HL-60 (cell line): ENCODE measurements around the gene NAPB.

Experiments used
- DNase-seq, 2 experiments: peaks; one replicate each; pipeline ENCODE4 v3.0.0-alpha.2; 2010 to 2020; ENCODE audit warnings: low read depth in 1 of 2, low spot score in 1 of 2
- H3K27ac ChIP-seq: fragments of 250-450 bp; sonication (Bioruptor Pico); replicated peaks from 2 replicates; pipeline ENCODE4 v1.5.1; 2020; ENCODE audit warnings: mild to moderate bottlenecking, moderate library complexity
- H3K27me3 ChIP-seq: fragments of 250-450 bp; sonication (Bioruptor Pico); 2 replicates; pipeline ENCODE4 v1.5.1; 2021; ENCODE audit warnings: mild to moderate bottlenecking, moderate library complexity; ENCODE audit not compliant: insufficient read depth, poor library complexity, severe bottlenecking
- H3K4me3 ChIP-seq: replicated peaks from 2 replicates; pipeline ENCODE4 v1.5.1; 2011; ENCODE audit warnings: mild to moderate bottlenecking, control low read depth, low read length; ENCODE audit not compliant: insufficient read depth
- GABPA ChIP-seq: IDR thresholded peaks from 2 replicates; pipeline ENCODE4 v1.6.1; 2012; ENCODE audit warnings: low read depth
- POLR2AphosphoS5 ChIP-seq: IDR thresholded peaks from 2 replicates; pipeline ENCODE4 v1.6.1; 2012; ENCODE audit warnings: low read depth
- SPI1 ChIP-seq: IDR thresholded peaks from 2 replicates; pipeline ENCODE4 v1.6.1; 2012; ENCODE audit warnings: low read depth, mild to moderate bottlenecking, borderline replicate concordance
- TF ChIP-seq, protein P1 (sequence below): IDR thresholded peaks from 2 replicates; pipeline ENCODE4 v1.6.1; 2012; ENCODE audit warnings: low read depth; ENCODE audit not compliant: insufficient replicate concordance
- TF ChIP-seq, protein P2 (sequence below): IDR thresholded peaks from one replicate; pipeline ENCODE4 v1.5.1; 2011; ENCODE audit warnings: low read length, control low read depth, inconsistent platforms; ENCODE audit not compliant: insufficient read depth

Gene NAPB

DNA sequence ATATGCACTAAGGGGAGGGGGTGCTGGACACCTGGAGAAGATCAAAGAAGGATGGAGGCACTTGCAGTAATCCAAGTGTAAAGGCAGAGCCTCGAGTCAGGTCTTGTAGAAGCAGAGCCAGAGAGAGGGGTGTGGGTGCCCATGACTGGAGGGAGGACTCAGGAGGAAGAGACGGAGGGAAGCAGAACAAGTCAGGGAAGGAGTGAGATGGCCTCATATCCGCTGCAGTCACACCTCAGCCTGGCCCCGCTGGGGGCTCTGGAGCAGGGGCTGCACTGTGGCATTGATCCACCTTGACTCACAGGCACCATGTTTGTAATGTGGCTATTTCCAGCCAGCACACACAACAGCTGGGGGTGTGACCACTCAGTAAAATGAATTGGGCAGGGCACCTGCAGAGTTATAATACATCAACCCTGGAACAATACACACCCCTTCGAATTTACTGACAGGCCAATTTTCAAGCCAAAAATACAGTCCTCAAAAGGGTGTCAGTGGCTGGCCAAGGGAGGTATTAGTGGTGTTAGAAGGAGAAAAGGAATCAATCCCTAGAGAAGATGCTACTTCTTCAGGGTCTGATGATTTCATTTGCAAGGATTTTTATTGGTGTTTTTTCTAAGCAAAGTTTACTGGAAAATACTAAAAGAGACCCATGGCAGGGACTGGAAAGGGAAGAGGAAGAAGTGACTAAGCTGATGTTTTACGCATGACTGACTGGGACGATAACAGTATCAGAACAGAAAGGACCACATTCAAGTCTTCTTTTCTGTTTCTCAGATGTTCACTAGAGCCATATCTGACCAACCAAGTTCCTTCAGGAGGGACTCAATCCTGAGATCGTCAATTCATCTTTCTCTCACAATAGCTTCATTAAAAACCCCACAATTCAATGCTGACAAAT, 89.6 kb downstream of the NAPB start:
- Histone ChIP-seq H3K27ac (no peak overlapping the region), H3K27me3 (no peaks in the 10 kb centered on the region), H3K4me3 (no peak overlapping the region)
- no peak for DNase-seq
- no peak for TF ChIP-seq POLR2AphosphoS5

DNA sequence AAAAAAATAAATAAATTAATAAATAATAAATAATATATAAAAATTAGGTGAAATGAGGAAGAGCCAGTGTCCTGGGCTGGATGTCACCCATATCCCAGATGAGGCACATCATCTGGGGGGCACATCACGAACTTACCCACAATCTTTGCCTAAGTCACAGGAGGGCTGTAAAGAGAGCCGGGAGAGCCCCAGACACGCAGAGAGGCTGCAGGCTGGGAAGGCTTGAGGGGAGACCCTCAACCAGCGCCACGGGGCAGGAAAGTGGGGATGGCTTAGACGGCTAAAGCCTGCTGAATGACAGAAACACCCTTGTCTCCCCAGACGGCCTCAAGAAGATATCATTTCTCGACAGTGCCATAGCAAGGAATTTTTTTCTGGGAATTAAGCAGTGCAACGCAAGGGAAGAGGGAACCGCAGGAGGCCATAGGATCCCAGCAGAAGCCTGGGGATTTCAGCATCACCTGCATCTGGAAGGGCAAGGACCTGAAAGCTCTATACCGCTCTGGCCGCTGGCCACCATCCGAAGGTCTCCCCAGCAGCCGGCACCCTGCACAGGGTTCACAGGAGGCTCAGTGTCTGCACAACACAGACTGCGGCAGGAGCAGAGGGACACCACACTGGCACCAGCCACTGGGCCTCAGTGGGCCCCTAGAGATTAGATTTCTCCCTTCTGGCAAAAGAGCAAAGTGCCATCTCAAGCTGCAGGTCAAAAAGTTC, 93.5 kb downstream of the NAPB start:
- H3K4me3 ChIP-seq, result no peak overlapping the region
- DNase-seq, result no peak
- H3K27me3 ChIP-seq, result no peaks in the 10 kb centered on the region
- TF ChIP-seq, protein P1, sequence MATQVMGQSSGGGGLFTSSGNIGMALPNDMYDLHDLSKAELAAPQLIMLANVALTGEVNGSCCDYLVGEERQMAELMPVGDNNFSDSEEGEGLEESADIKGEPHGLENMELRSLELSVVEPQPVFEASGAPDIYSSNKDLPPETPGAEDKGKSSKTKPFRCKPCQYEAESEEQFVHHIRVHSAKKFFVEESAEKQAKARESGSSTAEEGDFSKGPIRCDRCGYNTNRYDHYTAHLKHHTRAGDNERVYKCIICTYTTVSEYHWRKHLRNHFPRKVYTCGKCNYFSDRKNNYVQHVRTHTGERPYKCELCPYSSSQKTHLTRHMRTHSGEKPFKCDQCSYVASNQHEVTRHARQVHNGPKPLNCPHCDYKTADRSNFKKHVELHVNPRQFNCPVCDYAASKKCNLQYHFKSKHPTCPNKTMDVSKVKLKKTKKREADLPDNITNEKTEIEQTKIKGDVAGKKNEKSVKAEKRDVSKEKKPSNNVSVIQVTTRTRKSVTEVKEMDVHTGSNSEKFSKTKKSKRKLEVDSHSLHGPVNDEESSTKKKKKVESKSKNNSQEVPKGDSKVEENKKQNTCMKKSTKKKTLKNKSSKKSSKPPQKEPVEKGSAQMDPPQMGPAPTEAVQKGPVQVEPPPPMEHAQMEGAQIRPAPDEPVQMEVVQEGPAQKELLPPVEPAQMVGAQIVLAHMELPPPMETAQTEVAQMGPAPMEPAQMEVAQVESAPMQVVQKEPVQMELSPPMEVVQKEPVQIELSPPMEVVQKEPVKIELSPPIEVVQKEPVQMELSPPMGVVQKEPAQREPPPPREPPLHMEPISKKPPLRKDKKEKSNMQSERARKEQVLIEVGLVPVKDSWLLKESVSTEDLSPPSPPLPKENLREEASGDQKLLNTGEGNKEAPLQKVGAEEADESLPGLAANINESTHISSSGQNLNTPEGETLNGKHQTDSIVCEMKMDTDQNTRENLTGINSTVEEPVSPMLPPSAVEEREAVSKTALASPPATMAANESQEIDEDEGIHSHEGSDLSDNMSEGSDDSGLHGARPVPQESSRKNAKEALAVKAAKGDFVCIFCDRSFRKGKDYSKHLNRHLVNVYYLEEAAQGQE, result no peak
- TF ChIP-seq, protein P2, sequence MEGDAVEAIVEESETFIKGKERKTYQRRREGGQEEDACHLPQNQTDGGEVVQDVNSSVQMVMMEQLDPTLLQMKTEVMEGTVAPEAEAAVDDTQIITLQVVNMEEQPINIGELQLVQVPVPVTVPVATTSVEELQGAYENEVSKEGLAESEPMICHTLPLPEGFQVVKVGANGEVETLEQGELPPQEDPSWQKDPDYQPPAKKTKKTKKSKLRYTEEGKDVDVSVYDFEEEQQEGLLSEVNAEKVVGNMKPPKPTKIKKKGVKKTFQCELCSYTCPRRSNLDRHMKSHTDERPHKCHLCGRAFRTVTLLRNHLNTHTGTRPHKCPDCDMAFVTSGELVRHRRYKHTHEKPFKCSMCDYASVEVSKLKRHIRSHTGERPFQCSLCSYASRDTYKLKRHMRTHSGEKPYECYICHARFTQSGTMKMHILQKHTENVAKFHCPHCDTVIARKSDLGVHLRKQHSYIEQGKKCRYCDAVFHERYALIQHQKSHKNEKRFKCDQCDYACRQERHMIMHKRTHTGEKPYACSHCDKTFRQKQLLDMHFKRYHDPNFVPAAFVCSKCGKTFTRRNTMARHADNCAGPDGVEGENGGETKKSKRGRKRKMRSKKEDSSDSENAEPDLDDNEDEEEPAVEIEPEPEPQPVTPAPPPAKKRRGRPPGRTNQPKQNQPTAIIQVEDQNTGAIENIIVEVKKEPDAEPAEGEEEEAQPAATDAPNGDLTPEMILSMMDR, result no peak
- no peak for TF ChIP-seq SPI1
- no peak for TF ChIP-seq GABPA
- TF ChIP-seq POLR2AphosphoS5, result no peak
- H3K27ac ChIP-seq, result no peak overlapping the region

DNA sequence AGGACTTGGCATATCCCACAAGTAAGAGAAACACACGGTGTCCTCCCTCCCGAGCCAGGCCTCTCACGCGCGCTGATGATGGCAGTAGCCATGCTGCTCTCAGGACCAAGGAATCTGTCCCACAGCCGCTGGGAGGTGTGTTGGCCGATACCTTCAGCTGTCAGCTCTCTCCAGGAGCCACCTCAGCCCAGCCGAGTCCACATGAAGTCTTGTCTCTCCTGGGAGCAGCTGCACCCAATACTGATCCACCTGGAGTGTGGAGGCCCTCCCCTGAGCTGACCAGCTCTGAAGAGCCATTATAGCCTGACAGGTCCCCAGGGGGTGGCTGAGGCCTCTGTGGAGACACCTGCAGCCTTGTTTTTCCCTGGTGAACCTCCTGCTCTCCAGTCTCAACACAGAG, 94.5 kb downstream of the NAPB start:
- no peaks in the 10 kb centered on the region for H3K27me3 ChIP-seq
- TF ChIP-seq GABPA (no peak), SPI1 (no peak), POLR2AphosphoS5 (no peak)
- TF ChIP-seq, protein P2, result no peak
- TF ChIP-seq, protein P1, result no peak
- H3K4me3 ChIP-seq, result no peak overlapping the region
- no peak for DNase-seq
- no peak overlapping the region for H3K27ac ChIP-seq

DNA sequence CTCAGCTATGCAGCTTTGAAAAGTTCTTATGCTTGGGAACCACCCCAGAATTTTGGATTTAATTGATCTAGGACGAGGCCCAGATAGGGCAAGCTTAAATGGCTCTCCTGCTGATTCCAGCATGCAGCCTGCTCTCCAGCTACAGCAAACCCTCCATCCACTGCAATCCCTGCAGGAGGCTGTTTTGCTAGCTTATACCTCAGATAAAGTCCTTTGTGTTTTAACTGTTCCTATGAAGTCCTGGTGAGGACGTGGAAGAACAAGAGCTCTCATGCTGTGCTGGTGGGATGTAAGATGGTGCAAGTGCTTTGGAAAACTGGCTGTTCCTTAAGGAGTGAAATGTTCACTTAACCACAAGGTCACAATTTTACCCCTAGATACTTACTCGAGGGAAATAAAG, 96.2 kb downstream of the NAPB start:
- no peaks in the 10 kb centered on the region for H3K27me3 ChIP-seq
- no peak overlapping the region for H3K4me3 ChIP-seq
- DNase-seq, result no peak
- H3K27ac ChIP-seq, result no peak overlapping the region
- TF ChIP-seq SPI1 (no peak), GABPA (no peak), POLR2AphosphoS5 (no peak)
- TF ChIP-seq, protein P2, result no peak
- TF ChIP-seq, protein P1, result no peak
